Activated CD8-positive, alpha-beta T cell treated with anti-CD3 and anti-CD28 coated beads for 36 hours (primary cell): ENCODE data around the gene MBNL1. TPM values are rescaled to one million over a fixed set of nuclear protein-coding genes. Genes with fewer than 3 reads are reported as not detected.

Experiments used
- ATAC-seq: fragments of 200-7000 bp; cut with Tn5 transposase; one replicate; pipeline ENCODE4 v1.10.0; 2021; ENCODE audit warnings: mild to moderate bottlenecking, moderate library complexity
- CTCF ChIA-PET: fragments of 350-600 bp; sonication (Branson Sonifier 250); formaldehyde crosslinking; loops from one replicate; lab custom pipeline; 2021; ENCODE audit warnings: antibody characterized with exemption; lab: Charles Lee
- POLR2A ChIA-PET: fragments of 350-600 bp; sonication (Branson Sonifier 250); formaldehyde crosslinking; loops from one replicate; lab custom pipeline; 2021; ENCODE audit warnings: antibody characterized with exemption; lab: Charles Lee
- DNase-seq: peaks from one replicate; pipeline ENCODE4 v3.0.0-alpha.2; 2020
- H3K27ac Mint-ChIP-seq: one replicate; pipeline ENCODE4 v1.8.0; 2021; ENCODE audit warnings: mild to moderate bottlenecking, mixed read lengths
- H3K27me3 Mint-ChIP-seq: one replicate; pipeline ENCODE4 v1.8.0; 2021; ENCODE audit warnings: mixed read lengths
- H3K36me3 Mint-ChIP-seq: one replicate; pipeline ENCODE4 v1.8.0; 2021; ENCODE audit warnings: low read depth, mixed read lengths
- H3K4me1 Mint-ChIP-seq: one replicate; pipeline ENCODE4 v1.8.0; 2021; ENCODE audit warnings: low read depth, mixed read lengths
- H3K4me3 Mint-ChIP-seq: one replicate; pipeline ENCODE4 v1.8.0; 2021; ENCODE audit warnings: mild to moderate bottlenecking, moderate library complexity, mixed read lengths
- H3K9me3 Mint-ChIP-seq: one replicate; pipeline ENCODE4 v1.8.0; 2021; ENCODE audit warnings: mixed read lengths
- intact Hi-C: fragments of 100-400 bp; cut with micrococcal nuclease; formaldehyde crosslinking; loops from one replicate; pipeline ENCODE4 v1.10.0; 2022
- total RNA-seq, 2 experiments: library from RNA; stranded (reverse); gene quantifications; one replicate each; pipeline ENCODE4 v1.2.3, GENCODE V29; 2021
- TF ChIP-seq, protein P1 (sequence below): fragments of 200-600 bp; IDR thresholded peaks from one replicate; pipeline ENCODE4 v1.8.0; 2022; ENCODE audit warnings: antibody characterized with exemption, mild to moderate bottlenecking

The MBNL1 gene
- total RNA-seq, 2 experiments from 2014 or later, result 341 to 360 TPM

DNA sequence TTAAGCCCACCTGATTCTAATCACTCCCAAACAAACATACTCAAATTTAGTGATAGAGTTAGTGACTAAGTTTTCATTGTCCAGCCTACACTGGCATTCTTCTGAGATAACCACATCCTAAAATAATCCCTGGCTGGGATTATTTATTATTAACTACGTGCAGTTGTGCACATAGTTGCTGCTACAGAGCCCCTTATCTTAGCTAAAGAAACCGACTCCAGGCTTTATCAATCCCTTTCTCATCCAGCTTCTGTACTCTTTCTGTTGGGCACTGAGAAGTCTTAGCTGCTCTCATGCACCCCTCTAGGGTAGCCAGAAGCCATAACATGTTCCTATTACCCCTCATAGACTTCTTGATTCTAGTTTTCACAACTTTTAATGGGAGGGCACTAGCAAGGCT is 208.7 kb downstream of the MBNL1 start:
- peaks cover 4% of the 10 kb centered on the region for H3K9me3 Mint-ChIP-seq
- intact Hi-C loops, result loop anchor here (10.0 kb wide), 2 partner anchors 97 to 293 kb away; no protein-coding TSS in a partner anchor
- no peak overlapping the region for H3K4me3 Mint-ChIP-seq
- H3K27ac Mint-ChIP-seq, result no peak overlapping the region
- peaks cover 4% of the 10 kb centered on the region for H3K4me1 Mint-ChIP-seq
- ATAC-seq (no peak), DNase-seq (no peak)
- ChIA-PET POLR2A (interaction anchor here (0.8 kb wide), 1 partner anchor 294 kb away, joined by 3 read pairs; no protein-coding TSS in a partner anchor), CTCF (interaction anchor here (0.8 to 1.9 kb wide), 5 partner anchors 11 to 97 kb away, joined by 3 to 6 read pairs (median 3); no protein-coding TSS in a partner anchor)
- H3K36me3 Mint-ChIP-seq, result no peaks in the 10 kb centered on the region
- TF ChIP-seq, protein P1, sequence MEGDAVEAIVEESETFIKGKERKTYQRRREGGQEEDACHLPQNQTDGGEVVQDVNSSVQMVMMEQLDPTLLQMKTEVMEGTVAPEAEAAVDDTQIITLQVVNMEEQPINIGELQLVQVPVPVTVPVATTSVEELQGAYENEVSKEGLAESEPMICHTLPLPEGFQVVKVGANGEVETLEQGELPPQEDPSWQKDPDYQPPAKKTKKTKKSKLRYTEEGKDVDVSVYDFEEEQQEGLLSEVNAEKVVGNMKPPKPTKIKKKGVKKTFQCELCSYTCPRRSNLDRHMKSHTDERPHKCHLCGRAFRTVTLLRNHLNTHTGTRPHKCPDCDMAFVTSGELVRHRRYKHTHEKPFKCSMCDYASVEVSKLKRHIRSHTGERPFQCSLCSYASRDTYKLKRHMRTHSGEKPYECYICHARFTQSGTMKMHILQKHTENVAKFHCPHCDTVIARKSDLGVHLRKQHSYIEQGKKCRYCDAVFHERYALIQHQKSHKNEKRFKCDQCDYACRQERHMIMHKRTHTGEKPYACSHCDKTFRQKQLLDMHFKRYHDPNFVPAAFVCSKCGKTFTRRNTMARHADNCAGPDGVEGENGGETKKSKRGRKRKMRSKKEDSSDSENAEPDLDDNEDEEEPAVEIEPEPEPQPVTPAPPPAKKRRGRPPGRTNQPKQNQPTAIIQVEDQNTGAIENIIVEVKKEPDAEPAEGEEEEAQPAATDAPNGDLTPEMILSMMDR, result no peak
- no peaks in the 10 kb centered on the region for H3K27me3 Mint-ChIP-seq

DNA sequence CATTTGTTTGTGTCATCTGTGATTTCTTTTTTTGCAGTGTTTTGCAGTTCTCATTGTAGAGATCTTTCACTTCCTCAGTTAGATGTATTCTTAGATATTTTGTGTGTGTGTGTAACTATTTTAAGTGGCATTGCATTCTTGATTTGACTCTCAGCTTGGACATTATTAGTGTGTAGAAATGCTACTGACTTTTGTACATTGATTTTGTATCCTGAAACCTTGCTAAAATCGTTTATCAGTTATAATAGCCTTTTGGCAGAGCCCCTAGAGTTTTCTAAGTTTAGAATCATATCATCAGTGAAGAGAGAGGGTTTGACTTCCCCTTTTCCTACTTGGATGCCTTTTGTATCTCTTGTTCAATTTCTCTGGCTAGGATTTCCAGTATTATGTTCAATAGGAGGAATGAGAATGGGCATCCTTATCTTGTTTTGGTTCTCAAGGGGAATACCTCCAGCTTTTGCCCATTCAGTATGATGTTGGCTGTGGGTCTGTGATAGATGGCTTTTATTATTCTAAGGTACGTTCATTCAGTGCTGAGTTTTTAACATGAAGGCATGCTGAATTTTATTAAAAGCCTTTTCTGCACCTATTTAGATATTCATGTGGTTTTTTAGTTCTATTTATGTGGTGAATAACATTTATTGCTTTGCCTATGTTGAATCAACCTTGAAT is 211.7 kb downstream of the MBNL1 start:
- intact Hi-C loops, result no loop called here
- DNase-seq (no peak), ATAC-seq (no peak)
- no peak overlapping the region for H3K27ac Mint-ChIP-seq
- peaks cover 5% of the 10 kb centered on the region for H3K36me3 Mint-ChIP-seq
- H3K4me3 Mint-ChIP-seq, result no peak overlapping the region
- H3K27me3 Mint-ChIP-seq, result peaks cover 2% of the 10 kb centered on the region
- no peaks in the 10 kb centered on the region for H3K4me1 Mint-ChIP-seq
- ChIA-PET CTCF (interaction anchor here (1.9 kb wide), 1 partner anchor 8 kb away, joined by 4 read pairs; no protein-coding TSS in a partner anchor), POLR2A (interaction anchor here (0.6 kb wide), 1 partner anchor 1791 kb away, joined by 4 read pairs; no protein-coding TSS in a partner anchor)
- peaks cover 12% of the 10 kb centered on the region for H3K9me3 Mint-ChIP-seq
- TF ChIP-seq, protein P1, result no peak

GRCh38 chr3:152486364-152486763 is 217.6 kb downstream of the MBNL1 start:
- Mint-ChIP-seq H3K4me3 (no peak overlapping the region), H3K36me3 (peaks cover 7% of the 10 kb centered on the region), H3K4me1 (no peaks in the 10 kb centered on the region), H3K27me3 (peaks cover 5% of the 10 kb centered on the region), H3K27ac (no peak overlapping the region), H3K9me3 (peaks cover 12% of the 10 kb centered on the region)
- TF ChIP-seq, protein P1, result no peak
- POLR2A ChIA-PET, result no interaction called here
- CTCF ChIA-PET, result interaction anchor here (0.8 to 1.7 kb wide), 2 partner anchors 14 kb away, joined by 3 to 7 read pairs; no protein-coding TSS in a partner anchor
- no peak for DNase-seq
- intact Hi-C loops, result no loop called here
- no peak for ATAC-seq

GRCh38 chr3:152488449-152488848 is 219.7 kb downstream of the MBNL1 start:
- Mint-ChIP-seq H3K4me1 (no peaks in the 10 kb centered on the region), H3K4me3 (no peak overlapping the region), H3K9me3 (peaks cover 2% of the 10 kb centered on the region), H3K27ac (no peak overlapping the region), H3K27me3 (peaks cover 7% of the 10 kb centered on the region), H3K36me3 (peaks cover 4% of the 10 kb centered on the region)
- TF ChIP-seq, protein P1, result no peak
- ATAC-seq (no peak), DNase-seq (no peak)
- CTCF ChIA-PET, result no interaction called here
- intact Hi-C loops, result no loop called here
- POLR2A ChIA-PET, result no interaction called here

- CTCF ChIA-PET, result interaction anchor here (2.2 kb wide), 1 partner anchor 20 kb away, joined by 11 read pairs; no protein-coding TSS in a partner anchor
- peaks cover 5% of the 10 kb centered on the region for H3K27me3 Mint-ChIP-seq
Observed at GRCh38 chr3:152491922-152492321, 223.2 kb downstream of the MBNL1 start.

More at GRCh38 chr3:152491922-152492321, 223.2 kb downstream of the MBNL1 start:
- no peaks in the 10 kb centered on the region for H3K9me3 Mint-ChIP-seq
- ATAC-seq (no peak), DNase-seq (no peak)
- intact Hi-C loops, result no loop called here
- H3K27ac Mint-ChIP-seq, result no peak overlapping the region
- POLR2A ChIA-PET, result no interaction called here
- H3K4me1 Mint-ChIP-seq, result peaks cover 4% of the 10 kb centered on the region
- TF ChIP-seq, protein P1, result no peak
- H3K4me3 Mint-ChIP-seq, result no peak overlapping the region
- peaks cover 2% of the 10 kb centered on the region for H3K36me3 Mint-ChIP-seq
